H7 (cell line): ENCODE data around the gene PAAF1. TPM values are rescaled to one million over a fixed set of nuclear protein-coding genes. Genes with fewer than 3 reads are reported as not detected.

Experiments used
- DNase-seq: peaks from one replicate; pipeline ENCODE4 v3.0.0; 2012
- H3K27me3 ChIP-seq: 2 replicates; pipeline ENCODE4 v1.6.0; 2011; ENCODE audit warnings: mild to moderate bottlenecking, low read length; ENCODE audit not compliant: control insufficient read depth, insufficient read depth
- H3K36me3 ChIP-seq: replicated peaks from 2 replicates; pipeline ENCODE4 v1.5.1; 2011; ENCODE audit warnings: low read length; ENCODE audit not compliant: control insufficient read depth, insufficient read depth
- H3K4me3 ChIP-seq: 2 replicates; pipeline ENCODE4 v1.5.1; 2011; ENCODE audit warnings: low read depth, mild to moderate bottlenecking, control low read depth, low read length, moderate library complexity; ENCODE audit not compliant: insufficient read depth
- total RNA-seq: library from RNA; depleted of rRNA; stranded (reverse); fragments of >200 nt; shearing (Covaris generic); gene quantifications from 2 replicates; pipeline ENCODE4 v1.2.3, GENCODE V29; 2014; rRNA removed

PAAF1 gene
- total RNA-seq, 1 experiment from 2014 or later = 19.5 TPM

- peak; percentile 60 for DNase-seq
- H3K27me3 ChIP-seq = no peaks in the 10 kb centered on the region
- H3K36me3 ChIP-seq = peaks cover 43% of the 10 kb centered on the region
- no peak overlapping the region for H3K4me3 ChIP-seq
These were observed 103.5 kb downstream of the PAAF1 start for GRCh38 chr11:73980001-73980961.

Other genes with a start within 250 kb of the PAAF1 start
- 2.3 and 5.8 TPM in 2 replicates for gene PLEKHB1, start 230.4 kb upstream of the PAAF1 start, total RNA-seq
- gene RAB6A, start 115.9 kb upstream of the PAAF1 start, total RNA-seq = 63.4 and 73.0 TPM in 2 replicates
- 57.7 and 58.7 TPM in 2 replicates for gene MRPL48, start 89.1 kb upstream of the PAAF1 start, total RNA-seq
- gene COA4, start 153 bp upstream of the PAAF1 start, total RNA-seq = 138 and 161 TPM in 2 replicates
- not detected in 2 replicates for gene DNAJB13, start 74.0 kb downstream of the PAAF1 start, total RNA-seq
- gene UCP2, start 105.8 kb downstream of the PAAF1 start, total RNA-seq = 32.4 and 43.6 TPM in 2 replicates
- gene UCP3, start 132.1 kb downstream of the PAAF1 start, total RNA-seq = 0.10 TPM in 1 of 2 replicates, not detected in the other